HCT116 (cell line): Measurements from ENCODE around the gene PAMR1. TPM values are rescaled to one million over a fixed set of nuclear protein-coding genes. Genes with fewer than 3 reads are reported as not detected.

Experiments used
- ATAC-seq: fragments of 200-7000 bp; cut with Tn5 transposase; 2 replicates; pipeline ENCODE4 v1.9.1; 2020; ENCODE audit warnings: mild to moderate bottlenecking, moderate library complexity
- BruUV-seq: library from RNA; stranded (reverse); fragments of 400-500 nt; replicated peaks from 2 replicates; lab custom pipeline; 2021; lab: Mats Ljungman, UMichigan
- CTCF ChIA-PET: fragments of 300-600 bp; sonication (Branson Sonifier 250); formaldehyde crosslinking; loops from one replicate; lab custom pipeline; 2021; ENCODE audit warnings: antibody characterized with exemption; lab: Charles Lee
- POLR2A ChIA-PET: fragments of 300-600, 350-600 bp; sonication (Branson Sonifier 250); formaldehyde crosslinking; loops from one replicate; lab custom pipeline; 2021; ENCODE audit warnings: antibody characterized with exemption; lab: Charles Lee
- RAD21 ChIA-PET, 2 experiments: fragments of 300-600 bp; sonication (Branson Sonifier 250); formaldehyde crosslinking; loops; one replicate each; lab custom pipeline; 2023; ENCODE audit warnings: low total read pairs in 2 of 2; ENCODE audit not compliant: uncharacterized antibody in 2 of 2, unreplicated experiment in 2 of 2, low non-redundant PET in 1 of 2; lab: Charles Lee
- DNase-seq: peaks from one replicate; pipeline ENCODE4 v3.0.0-alpha.2; 2010; ENCODE audit warnings: low read depth, low spot score
- H2AFZ ChIP-seq: fragments of 200-600 bp; shearing (Covaris generic), sonication (generic); 2 replicates; pipeline ENCODE4 v1.6.1; 2017; ENCODE audit warnings: low read depth, mixed run types, mixed read lengths, antibody characterized with exemption, low read length; ENCODE audit not compliant: poor library complexity, severe bottlenecking
- H3K27ac ChIP-seq: 2 replicates; pipeline ENCODE4 v1.5.1; 2012; ENCODE audit warnings: low read depth, low read length
- H3K27me3 ChIP-seq: fragments of 200-600 bp; sonication (generic); 2 replicates; pipeline ENCODE4 v1.6.1; 2016; ENCODE audit warnings: mixed run types, low read length, mixed read lengths; ENCODE audit not compliant: insufficient read depth
- H3K36me3 ChIP-seq, 2 experiments: fragments of 200-500 bp in 1 of 2; fragments of 200-600 bp in 1 of 2; sonication (Bioruptor generic) in 1 of 2; sonication (generic) in 1 of 2; 2 replicates each; pipeline versions ENCODE4 v1.5.1 to v1.6.1; 2014 to 2016; ENCODE audit warnings: low read length in 2 of 2, inconsistent platforms in 1 of 2, mixed read lengths in 1 of 2, mixed run types in 1 of 2; ENCODE audit not compliant: insufficient read depth in 2 of 2, control insufficient read depth in 1 of 2
- H3K4me1 ChIP-seq, 2 experiments: fragments of 200-600 bp in 1 of 2; sonication (generic) in 1 of 2; 2 replicates each; pipeline versions ENCODE4 v1.5.1 to v1.6.1; 2012 to 2017; ENCODE audit warnings: low read length in 2 of 2, inconsistent platforms in 1 of 2, mild to moderate bottlenecking in 1 of 2, mixed read lengths in 1 of 2, mixed run types in 1 of 2, moderate library complexity in 1 of 2; ENCODE audit not compliant: insufficient read depth in 2 of 2, control insufficient read depth in 1 of 2
- H3K4me2 ChIP-seq: fragments of 200-600 bp; sonication (generic); 2 replicates; pipeline ENCODE4 v1.6.1; 2017; ENCODE audit warnings: mixed run types, low read length, mixed read lengths
- H3K4me3 ChIP-seq, 2 experiments: fragments of 200-600 bp in 1 of 2; sonication (generic) in 1 of 2; replicated peaks in 1 of 2; 2 replicates each; pipeline ENCODE4 v1.5.1; 2011 to 2016; ENCODE audit warnings: low read length in 2 of 2, control low read depth in 1 of 2, low read depth in 1 of 2, mild to moderate bottlenecking in 1 of 2, mixed read lengths in 1 of 2, mixed run types in 1 of 2
- H3K79me2 ChIP-seq: fragments of 200-600 bp; sonication (generic); 2 replicates; pipeline ENCODE4 v1.6.1; 2017; ENCODE audit warnings: mild to moderate bottlenecking, mixed run types, low read length, moderate library complexity, mixed read lengths; ENCODE audit not compliant: insufficient read depth
- H3K9ac ChIP-seq: fragments of 200-600 bp; sonication (generic); 2 replicates; pipeline ENCODE4 v1.6.1; 2016; ENCODE audit warnings: low read length, mixed read lengths
- H3K9me2 ChIP-seq: fragments of 200-600 bp; sonication (generic), shearing (Covaris generic); 2 replicates; pipeline ENCODE4 v1.6.1; 2017; ENCODE audit warnings: mixed run types, mild to moderate bottlenecking, moderate library complexity; ENCODE audit not compliant: insufficient read depth
- H3K9me3 ChIP-seq, 2 experiments: fragments of 200-500 bp in 1 of 2; fragments of 200-600 bp in 1 of 2; sonication (Bioruptor generic) in 1 of 2; sonication (generic) in 1 of 2; 2 replicates each; pipeline ENCODE4 v1.6.1; 2014 to 2017; ENCODE audit warnings: low read length in 2 of 2, mixed read lengths in 2 of 2, inconsistent platforms in 1 of 2, low read depth in 1 of 2, mild to moderate bottlenecking in 1 of 2, mixed run types in 1 of 2, moderate library complexity in 1 of 2; ENCODE audit not compliant: control insufficient read depth in 1 of 2, insufficient read depth in 1 of 2
- H4K20me1 ChIP-seq: fragments of 200-600 bp; sonication (generic), shearing (Covaris generic); 2 replicates; pipeline ENCODE4 v1.6.1; 2017; ENCODE audit warnings: mixed run types, mild to moderate bottlenecking, moderate library complexity; ENCODE audit not compliant: insufficient read depth
- CEBPB ChIP-seq: IDR thresholded peaks from 2 replicates; pipeline ENCODE4 v1.6.1; 2012; ENCODE audit warnings: low read depth
- EGR1 ChIP-seq: IDR thresholded peaks from 2 replicates; pipeline ENCODE4 v1.6.1; 2012; ENCODE audit warnings: low read depth
- ELF1 ChIP-seq: IDR thresholded peaks from 2 replicates; pipeline ENCODE4 v1.6.1; 2012; ENCODE audit warnings: low read depth, borderline replicate concordance
- EZH2 ChIP-seq: fragments of 200-600 bp; sonication (generic); IDR thresholded peaks from 2 replicates; pipeline ENCODE4 v1.6.1; 2017; ENCODE audit warnings: antibody characterized with exemption, mixed run types
- FOSL1 ChIP-seq: IDR thresholded peaks from 2 replicates; pipeline ENCODE4 v1.6.1; 2012; ENCODE audit warnings: low read depth
- RAD21 ChIP-seq: IDR thresholded peaks from 2 replicates; pipeline ENCODE4 v1.6.1; 2012; ENCODE audit warnings: low read depth, mild to moderate bottlenecking
- REST ChIP-seq: IDR thresholded peaks from 2 replicates; pipeline ENCODE4 v1.6.1; 2012; ENCODE audit warnings: low read depth
- SRF ChIP-seq: IDR thresholded peaks from 2 replicates; pipeline ENCODE4 v1.6.1; 2012; ENCODE audit warnings: low read depth
- intact Hi-C: fragments of 100-400 bp; cut with micrococcal nuclease; formaldehyde crosslinking; loops from 2 replicates; pipeline ENCODE4 v1.10.0; 2022
- total RNA-seq: library from RNA; stranded (reverse); gene quantifications from one replicate; pipeline ENCODE4 v1.2.1, GENCODE V29; 2021; ENCODE audit not compliant: unreplicated experiment

PAMR1 gene
- total RNA-seq, 1 experiment from 2014 or later: not detected

DNA sequence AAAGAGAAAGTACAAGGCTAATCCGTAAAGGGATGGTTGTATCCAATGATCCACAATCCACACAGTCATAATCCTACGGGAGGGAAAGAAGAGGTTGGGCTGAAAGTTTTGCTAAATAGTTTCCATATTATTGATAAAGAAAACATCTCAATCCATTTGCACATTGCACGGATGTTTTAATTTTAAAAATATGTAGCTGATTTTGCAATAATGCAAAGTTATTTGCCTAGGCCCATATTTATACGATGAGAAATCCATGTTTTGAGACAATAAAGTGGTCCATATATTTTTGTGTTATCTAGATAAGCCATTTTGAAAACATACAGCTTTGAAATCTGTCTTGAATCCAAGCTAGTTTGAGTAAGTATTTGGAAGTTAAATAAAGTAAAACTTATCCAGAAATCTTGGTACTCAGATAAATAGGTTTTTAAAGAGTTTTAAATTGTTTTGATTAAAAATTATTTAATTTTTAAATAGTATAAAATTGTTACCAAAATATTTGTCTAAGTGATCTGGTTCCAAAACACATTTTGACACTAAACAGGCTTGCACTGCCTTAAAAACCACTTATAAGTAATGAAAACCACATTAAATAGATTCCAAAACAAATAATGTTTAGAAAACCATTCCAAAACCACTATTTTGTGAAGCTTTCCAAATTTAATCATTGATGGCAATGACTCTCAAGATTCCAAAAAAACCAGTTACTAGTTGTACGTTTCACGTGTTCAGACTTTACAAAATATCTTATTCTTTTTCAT is 38.2 kb upstream of the PAMR1 start:
- no TSS peak for BruUV-seq
- H3K9ac ChIP-seq: no peak overlapping the region

More for the DNA sequence above, 38.2 kb upstream of the PAMR1 start:
- Histone ChIP-seq H3K4me2 (no peak overlapping the region), H3K9me2 (no peaks in the 10 kb centered on the region), H2AFZ (no peak overlapping the region), H3K9me3 (no peaks in the 10 kb centered on the region), H3K79me2 (no peaks in the 10 kb centered on the region), H3K27ac (no peak overlapping the region), H3K36me3 (no peaks in the 10 kb centered on the region), H3K27me3 (peaks cover 10% of the 10 kb centered on the region; the same call in 1 of the 2 replicates), H3K4me1 (no peaks in the 10 kb centered on the region), H4K20me1 (no peaks in the 10 kb centered on the region), H3K4me3 (no peak overlapping the region)
- TF ChIP-seq EZH2 (no peak), CEBPB (no peak), FOSL1 (no peak), EGR1 (no peak), ELF1 (no peak), RAD21 (no peak), REST (no peak), SRF (no peak)
- no peak for ATAC-seq
- no peak for DNase-seq
- intact Hi-C loops: no loop called here
- CTCF ChIA-PET: no interaction called here
- POLR2A ChIA-PET: no interaction called here
- RAD21 ChIA-PET: no interaction called here
